Measurements from ENCODE around the gene FOSL2. TPM values are rescaled to one million over a fixed set of nuclear protein-coding genes. Genes with fewer than 3 reads are reported as not detected.
A peak's percentile ranks its signal among the peaks of the same experiment; 100 is the strongest.

The FOSL2 gene
- total RNA-seq, 1 donor from 2014 or later: 82.6 TPM

DNA sequence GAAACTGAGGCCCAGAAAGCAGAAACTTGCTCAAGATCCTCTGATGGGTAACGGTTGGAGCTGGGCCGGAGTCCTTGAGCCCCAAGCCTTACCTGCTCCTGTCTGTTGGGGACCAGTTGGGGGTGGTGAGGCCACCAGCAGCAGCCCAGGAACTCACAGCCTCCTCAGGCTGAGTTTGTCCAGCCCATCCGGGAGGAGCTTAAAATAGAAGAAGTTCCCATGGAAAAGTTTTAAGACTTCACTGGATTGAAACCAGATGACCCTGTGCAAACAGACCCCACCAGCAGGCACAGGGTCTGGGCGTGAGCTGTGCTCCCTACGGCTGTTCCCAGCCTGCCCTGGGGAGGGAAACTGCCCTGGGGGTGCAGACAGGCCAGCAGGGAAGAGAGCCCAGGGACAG lies 40.6 kb upstream of the FOSL2 start:
- H3K4me1 Mint-ChIP-seq (ENCODE audit: unreplicated experiment): peaks cover 41% of the 10 kb centered on the region
- no peaks in the 10 kb centered on the region for H3K27me3 Mint-ChIP-seq (ENCODE audit: unreplicated experiment)
- peak overlapping the region; percentile 80 for H3K27ac Mint-ChIP-seq (ENCODE audit: unreplicated experiment)
- H3K36me3 Mint-ChIP-seq (ENCODE audit: unreplicated experiment): no peaks in the 10 kb centered on the region
- TF ChIP-seq, protein P1, sequence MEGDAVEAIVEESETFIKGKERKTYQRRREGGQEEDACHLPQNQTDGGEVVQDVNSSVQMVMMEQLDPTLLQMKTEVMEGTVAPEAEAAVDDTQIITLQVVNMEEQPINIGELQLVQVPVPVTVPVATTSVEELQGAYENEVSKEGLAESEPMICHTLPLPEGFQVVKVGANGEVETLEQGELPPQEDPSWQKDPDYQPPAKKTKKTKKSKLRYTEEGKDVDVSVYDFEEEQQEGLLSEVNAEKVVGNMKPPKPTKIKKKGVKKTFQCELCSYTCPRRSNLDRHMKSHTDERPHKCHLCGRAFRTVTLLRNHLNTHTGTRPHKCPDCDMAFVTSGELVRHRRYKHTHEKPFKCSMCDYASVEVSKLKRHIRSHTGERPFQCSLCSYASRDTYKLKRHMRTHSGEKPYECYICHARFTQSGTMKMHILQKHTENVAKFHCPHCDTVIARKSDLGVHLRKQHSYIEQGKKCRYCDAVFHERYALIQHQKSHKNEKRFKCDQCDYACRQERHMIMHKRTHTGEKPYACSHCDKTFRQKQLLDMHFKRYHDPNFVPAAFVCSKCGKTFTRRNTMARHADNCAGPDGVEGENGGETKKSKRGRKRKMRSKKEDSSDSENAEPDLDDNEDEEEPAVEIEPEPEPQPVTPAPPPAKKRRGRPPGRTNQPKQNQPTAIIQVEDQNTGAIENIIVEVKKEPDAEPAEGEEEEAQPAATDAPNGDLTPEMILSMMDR (IDR thresholded peaks at IDR 0.05): no peak
- H3K4me3 Mint-ChIP-seq (ENCODE audit: unreplicated experiment): no peak overlapping the region
- H3K9me3 Mint-ChIP-seq (ENCODE audit: unreplicated experiment): no peaks in the 10 kb centered on the region
- no peak for DNase-seq (ENCODE audit: extremely low spot score, unreplicated experiment)

DNA sequence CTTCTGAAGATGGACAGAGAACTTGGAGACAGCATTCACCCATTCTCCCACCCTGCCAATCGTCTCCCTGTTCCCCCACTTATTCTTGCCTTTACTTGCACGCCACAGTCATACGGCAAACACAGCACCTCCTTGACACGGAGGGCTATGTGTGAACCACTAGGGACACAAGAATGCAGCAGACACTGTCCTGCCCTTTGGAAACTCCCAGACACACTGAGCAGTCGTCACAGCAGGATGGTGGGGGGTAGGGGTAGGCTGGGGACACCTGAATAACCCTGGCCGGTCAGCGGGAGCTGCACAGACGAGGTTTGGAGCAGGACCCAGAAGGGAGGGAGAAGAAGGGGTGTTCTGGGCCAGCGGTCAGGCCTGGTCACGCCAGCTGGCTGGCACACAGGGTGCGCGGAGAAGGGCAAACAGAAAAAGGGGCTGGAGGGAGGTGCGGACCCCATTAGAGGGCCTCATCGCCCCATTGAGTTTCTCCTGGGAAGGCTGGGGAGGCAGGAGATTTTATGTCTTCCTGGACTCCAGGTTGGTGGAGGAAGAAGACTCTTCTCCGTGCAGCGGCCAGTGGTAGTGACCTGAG lies 40.0 kb upstream of the FOSL2 start:
- Mint-ChIP-seq H3K27ac (ENCODE audit: unreplicated experiment) (peak overlapping the region; percentile 80), H3K9me3 (ENCODE audit: unreplicated experiment) (no peaks in the 10 kb centered on the region), H3K36me3 (ENCODE audit: unreplicated experiment) (no peaks in the 10 kb centered on the region), H3K4me1 (ENCODE audit: unreplicated experiment) (peaks cover 36% of the 10 kb centered on the region), H3K27me3 (ENCODE audit: unreplicated experiment) (no peaks in the 10 kb centered on the region), H3K4me3 (ENCODE audit: unreplicated experiment) (no peak overlapping the region)
- TF ChIP-seq, protein P1 (IDR thresholded peaks at IDR 0.05): no peak
- DNase-seq (ENCODE audit: extremely low spot score, unreplicated experiment): no peak

DNA sequence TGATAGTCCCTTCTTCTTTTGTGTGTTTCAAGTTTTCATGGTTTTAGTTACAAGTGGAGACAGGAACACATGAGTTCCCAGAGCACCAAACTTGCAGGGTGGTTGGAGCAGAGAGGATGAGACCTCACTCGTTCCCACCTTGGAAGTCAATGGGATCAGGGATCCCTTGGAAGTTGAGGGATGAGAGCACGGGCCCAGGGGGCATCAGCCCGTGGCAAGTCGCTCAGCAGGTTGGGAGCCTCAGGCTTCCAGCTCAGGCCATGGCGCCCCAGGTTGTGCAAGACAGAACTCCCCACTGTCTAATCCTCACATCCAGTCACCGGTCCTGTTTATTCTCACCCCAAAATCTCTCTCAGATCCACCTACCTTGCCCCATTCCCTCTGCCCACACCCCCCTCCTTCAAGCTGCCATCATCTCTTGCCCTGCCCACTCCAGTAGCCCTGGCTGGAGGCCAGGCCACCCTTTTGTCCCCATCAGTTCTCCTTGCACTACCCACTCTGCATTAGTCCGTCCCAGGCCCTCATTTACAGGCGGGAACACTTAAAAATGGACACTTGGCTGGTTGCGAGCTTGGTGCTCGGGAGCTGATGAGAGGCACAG lies 37.6 kb upstream of the FOSL2 start:
- Mint-ChIP-seq H3K27ac (ENCODE audit: unreplicated experiment) (peak overlapping the region; percentile 41), H3K4me3 (ENCODE audit: unreplicated experiment) (no peak overlapping the region), H3K27me3 (ENCODE audit: unreplicated experiment) (no peaks in the 10 kb centered on the region), H3K9me3 (ENCODE audit: unreplicated experiment) (no peaks in the 10 kb centered on the region), H3K36me3 (ENCODE audit: unreplicated experiment) (no peaks in the 10 kb centered on the region), H3K4me1 (ENCODE audit: unreplicated experiment) (peaks cover 46% of the 10 kb centered on the region)
- DNase-seq (ENCODE audit: extremely low spot score, unreplicated experiment): no peak
- TF ChIP-seq, protein P1 (IDR thresholded peaks at IDR 0.05): no peak

DNA sequence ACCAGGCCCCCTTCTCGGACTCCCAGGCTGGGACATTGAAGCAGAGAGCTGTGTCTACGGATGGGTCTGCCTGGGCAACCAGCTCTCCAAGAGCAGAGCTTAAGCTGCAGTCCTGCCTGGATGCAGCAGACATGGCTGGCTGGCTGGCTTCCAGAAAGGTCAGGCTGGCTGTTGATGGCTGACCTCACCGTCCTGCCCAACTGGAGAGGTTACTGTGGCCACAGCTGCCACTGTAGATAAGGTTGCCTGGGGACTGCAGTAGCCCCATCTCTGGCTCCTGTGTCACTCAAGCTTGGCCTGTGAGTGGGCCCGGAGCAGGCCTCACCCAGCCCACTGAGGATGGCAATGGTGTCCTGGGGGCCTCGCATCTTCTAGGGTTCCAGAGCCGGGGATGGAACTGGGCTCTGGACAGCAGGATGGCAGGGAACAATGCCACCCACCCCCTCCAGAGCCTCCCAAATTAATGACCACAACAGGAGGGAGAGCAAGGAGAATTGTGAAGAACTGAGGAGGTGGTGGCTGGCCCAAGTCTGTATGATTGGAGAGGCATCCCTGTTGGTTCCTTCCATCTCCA lies 37.0 kb upstream of the FOSL2 start:
- TF ChIP-seq, protein P1 (IDR thresholded peaks at IDR 0.05): no peak
- Mint-ChIP-seq H3K27ac (ENCODE audit: unreplicated experiment) (peak overlapping the region; percentile 80), H3K27me3 (ENCODE audit: unreplicated experiment) (no peaks in the 10 kb centered on the region), H3K4me1 (ENCODE audit: unreplicated experiment) (peaks cover 51% of the 10 kb centered on the region), H3K9me3 (ENCODE audit: unreplicated experiment) (no peaks in the 10 kb centered on the region), H3K4me3 (ENCODE audit: unreplicated experiment) (no peak overlapping the region), H3K36me3 (ENCODE audit: unreplicated experiment) (no peaks in the 10 kb centered on the region)
- DNase-seq (ENCODE audit: extremely low spot score, unreplicated experiment): no peak

DNA sequence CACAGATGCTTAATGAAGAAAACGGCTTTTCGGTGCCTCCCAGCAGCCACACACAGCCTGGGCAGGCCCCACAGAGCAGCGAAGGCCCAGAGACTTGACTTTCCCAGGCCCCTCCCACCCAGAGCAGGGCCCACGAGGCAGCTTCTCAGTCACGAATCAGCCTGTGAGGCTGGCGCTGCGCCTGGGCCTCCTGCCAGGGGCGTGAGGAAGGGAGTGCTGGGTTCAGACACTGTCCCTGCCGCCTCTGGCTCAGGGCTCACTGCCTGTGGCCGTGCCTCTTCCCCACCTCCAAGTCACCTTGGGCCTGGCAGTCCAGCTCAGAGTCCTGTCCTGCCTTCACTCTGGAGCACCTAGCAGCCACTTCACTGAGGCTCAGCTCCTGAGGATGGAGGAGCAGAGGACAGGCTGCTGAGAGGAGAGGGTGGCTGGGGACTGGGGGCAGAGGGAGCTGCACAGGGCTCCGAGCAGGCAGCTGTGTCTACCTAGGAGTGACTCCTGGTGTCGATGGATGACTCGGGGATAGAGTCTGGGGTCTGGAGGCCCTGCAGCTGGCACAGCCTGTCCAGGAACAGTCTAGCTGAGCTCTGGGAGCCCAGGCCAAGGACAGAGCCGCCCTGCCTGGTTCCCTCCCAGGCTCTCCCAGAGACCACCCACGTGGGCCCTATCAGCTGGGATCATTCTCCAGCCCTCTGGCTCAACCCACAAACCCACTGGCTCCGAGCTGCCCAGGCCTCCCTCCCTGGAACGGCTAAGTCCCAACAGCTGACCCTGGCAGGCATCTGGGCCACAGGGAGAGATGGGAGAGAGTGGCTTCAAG lies 36.4 kb upstream of the FOSL2 start:
- H3K4me3 Mint-ChIP-seq (ENCODE audit: unreplicated experiment): no peak overlapping the region
- no peaks in the 10 kb centered on the region for H3K36me3 Mint-ChIP-seq (ENCODE audit: unreplicated experiment)
- TF ChIP-seq, protein P1 (IDR thresholded peaks at IDR 0.05): no peak
- peaks cover 55% of the 10 kb centered on the region for H3K4me1 Mint-ChIP-seq (ENCODE audit: unreplicated experiment)
- no peaks in the 10 kb centered on the region for H3K9me3 Mint-ChIP-seq (ENCODE audit: unreplicated experiment)
- no peak for DNase-seq (ENCODE audit: extremely low spot score, unreplicated experiment)
- peak overlapping the region; percentile 80 for H3K27ac Mint-ChIP-seq (ENCODE audit: unreplicated experiment)
- H3K27me3 Mint-ChIP-seq (ENCODE audit: unreplicated experiment): no peaks in the 10 kb centered on the region

All from osteocyte (in vitro differentiated cells).